Central memory CD4-positive, alpha-beta T cell (primary cell): ENCODE measurements around the gene RBMS1.

Experiments used
- DNase-seq: peaks from one replicate; pipeline ENCODE4 v3.0.0; 2022

The RBMS1 gene

GRCh38 chr2:160431441-160431840, 62.2 kb downstream of the RBMS1 start:
- no peak for DNase-seq

GRCh38 chr2:160430001-160430344, 63.6 kb downstream of the RBMS1 start:
- no peak for DNase-seq

GRCh38 chr2:160429248-160430000, 64.2 kb downstream of the RBMS1 start:
- DNase-seq, result peak; percentile 61

DNA sequence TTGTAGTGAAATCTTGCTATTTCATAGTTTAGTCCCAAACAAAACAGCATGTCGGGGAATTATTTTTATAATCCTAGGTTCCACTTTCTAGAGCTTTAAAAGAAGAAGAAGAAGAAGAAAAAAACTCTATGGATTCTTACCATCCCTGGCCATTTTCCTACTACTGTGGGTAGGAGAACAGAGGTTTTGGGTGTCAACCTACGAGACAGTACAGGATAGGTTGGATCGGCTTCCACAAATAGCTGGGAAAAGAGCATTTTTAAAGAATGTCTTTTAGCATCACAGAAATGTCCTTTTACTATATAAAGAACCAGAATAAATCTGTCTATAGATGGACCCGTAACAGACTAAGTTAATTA, 65.2 kb downstream of the RBMS1 start:
- no peak for DNase-seq

DNA sequence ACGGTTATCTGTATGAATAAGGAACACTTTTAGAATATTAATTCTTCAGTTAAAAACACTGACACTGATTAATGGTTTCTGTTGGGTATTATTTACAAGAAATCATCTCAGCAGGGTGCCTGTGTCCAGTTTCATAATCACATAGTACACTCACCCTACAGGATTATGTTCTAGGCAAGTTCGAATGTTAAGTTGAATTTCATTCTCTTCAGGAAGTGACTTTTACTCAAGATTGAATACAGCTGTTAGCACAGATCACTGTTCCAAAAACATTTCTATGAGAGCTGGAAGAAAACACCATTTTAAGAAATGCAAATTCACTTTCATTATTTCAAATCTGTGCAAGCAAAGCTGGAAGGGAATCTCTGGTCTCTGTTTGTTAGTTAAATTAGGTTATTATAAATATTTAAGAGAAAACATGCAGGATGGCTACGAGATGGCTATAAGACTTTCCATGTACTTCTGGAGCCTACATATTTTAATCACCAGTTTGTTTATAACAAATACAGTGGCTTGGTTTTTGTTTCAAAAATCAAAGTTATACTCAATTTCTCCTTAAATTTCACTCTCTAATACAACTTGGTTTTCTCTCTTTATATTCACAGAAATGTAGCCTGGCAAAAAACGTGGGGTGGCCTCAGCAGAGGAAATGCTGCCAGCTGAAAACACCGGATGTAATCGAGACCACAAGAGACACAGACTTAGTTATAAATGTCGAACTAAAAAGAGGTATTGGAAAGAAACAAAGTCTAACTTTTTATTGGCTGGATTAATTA, 65.8 kb downstream of the RBMS1 start:
- DNase-seq, result peak; percentile 69

GRCh38 chr2:160426604-160427003, 67.0 kb downstream of the RBMS1 start:
- no peak for DNase-seq

DNA sequence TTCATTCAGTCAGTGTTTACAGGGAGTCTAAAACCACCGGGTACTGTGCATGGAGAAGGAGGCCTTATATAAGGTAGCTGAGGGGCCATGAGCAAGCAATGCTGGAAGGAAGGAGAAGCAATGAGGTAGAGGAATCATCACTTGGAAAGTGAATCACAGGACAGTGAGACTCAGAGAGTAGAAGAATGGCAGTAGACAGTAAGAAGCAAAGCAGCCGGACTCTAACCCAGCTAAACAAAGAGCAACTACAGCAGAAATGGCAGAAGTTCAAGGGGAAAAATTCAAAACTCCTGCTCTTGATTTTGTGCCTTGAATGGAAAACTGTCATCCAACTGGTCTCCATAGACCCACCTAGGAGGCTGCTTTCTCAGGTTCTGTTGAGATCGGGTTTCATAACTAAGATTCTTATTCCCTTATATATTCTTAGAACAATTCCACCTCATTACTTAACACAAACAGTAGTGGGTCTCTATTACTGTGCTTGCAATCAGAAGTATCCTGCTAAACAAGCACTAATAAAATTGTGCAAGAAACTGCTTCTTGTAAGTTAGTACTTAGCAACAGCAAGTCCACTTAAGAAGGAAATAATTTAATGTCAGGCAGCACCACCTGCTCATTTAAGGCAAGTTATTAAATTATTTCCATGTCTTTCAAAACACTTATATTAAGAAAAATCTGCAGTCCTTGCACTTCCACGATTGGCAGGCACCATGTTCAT, 68.0 kb downstream of the RBMS1 start:
- no peak for DNase-seq

DNA sequence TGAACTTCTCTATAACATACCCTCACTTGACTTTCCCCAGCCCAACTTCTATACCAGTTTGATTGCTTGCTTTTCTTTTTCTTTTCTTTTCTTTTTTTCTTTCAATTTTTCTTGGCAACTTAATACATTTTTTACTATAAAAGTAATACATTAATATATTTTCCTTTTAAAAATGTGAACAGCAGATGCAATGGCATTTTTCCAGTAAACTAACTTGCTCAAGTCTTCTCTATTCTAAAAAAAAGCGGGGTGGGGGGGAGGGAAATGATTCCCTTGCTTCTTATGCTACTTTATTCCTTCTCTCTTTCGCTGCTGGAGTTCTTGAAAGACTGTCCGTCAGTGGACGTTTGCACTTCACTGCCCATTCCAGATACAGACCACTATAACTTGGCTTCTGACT, 70.5 kb downstream of the RBMS1 start:
- no peak for DNase-seq

DNA sequence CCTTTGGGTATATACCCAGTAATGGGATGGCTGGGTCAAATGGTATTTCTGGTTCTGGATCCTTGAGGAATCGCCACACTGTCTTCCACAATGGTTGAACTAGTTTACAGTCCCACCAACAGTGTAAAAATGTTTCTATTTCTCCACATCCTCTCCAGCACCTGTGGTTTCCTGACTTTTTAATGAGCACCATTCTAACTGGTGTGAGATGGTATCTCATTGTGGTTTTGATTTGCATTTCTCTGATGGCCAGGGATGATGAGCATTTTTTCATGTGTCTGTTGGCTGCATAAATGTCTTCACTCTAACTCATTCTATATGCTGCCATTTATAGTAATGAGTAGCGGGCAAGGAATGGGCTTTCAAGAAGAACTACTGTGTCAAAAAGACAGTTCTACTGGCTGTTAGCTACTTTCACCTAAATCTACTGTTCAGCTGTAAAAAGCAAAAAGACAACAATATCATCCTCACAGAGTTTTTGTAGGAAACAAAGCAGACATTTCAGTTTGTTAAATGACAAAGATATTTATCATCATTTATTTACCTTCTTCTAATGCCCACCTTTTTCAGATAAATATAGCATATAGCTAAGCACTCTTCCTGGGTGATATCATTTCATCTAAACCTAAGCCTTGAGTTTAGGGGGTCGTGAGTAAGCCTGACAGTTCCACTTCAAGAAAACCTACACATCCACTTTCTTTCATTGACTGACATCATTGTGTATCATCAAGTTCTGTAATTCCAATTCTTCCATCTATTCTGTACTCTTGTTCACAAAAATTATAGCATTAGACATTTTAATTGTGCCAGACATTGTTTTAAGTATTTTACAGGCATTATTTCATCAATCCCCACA, 71.7 kb downstream of the RBMS1 start:
- peak; percentile 69 for DNase-seq

DNA sequence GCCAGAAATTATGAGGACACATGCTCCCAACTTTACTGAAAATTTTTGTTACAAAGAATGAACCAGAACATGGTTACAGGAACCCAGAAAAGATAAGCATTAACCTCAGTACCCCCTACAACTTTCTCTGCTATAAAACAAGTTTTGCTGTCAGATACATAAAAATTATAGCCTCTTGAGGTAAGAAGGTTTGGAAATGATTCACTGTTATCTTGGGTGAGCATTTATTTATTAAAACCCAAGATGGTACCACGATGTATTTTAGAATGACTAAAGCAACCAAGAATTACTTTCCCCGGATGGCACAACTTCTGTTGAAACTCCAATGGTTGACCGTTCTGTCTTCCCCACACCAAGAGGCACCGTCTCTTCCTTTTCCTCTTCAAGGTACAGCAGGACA, 72.9 kb downstream of the RBMS1 start:
- DNase-seq, result no peak

GRCh38 chr2:160419776-160420505, 73.7 kb downstream of the RBMS1 start:
- DNase-seq, result no peak

- no peak for DNase-seq
Measured at GRCh38 chr2:160418853-160419252, 74.8 kb downstream of the RBMS1 start.

- DNase-seq, result no peak
Measured at GRCh38 chr2:160418398-160418765, 75.2 kb downstream of the RBMS1 start.

DNA sequence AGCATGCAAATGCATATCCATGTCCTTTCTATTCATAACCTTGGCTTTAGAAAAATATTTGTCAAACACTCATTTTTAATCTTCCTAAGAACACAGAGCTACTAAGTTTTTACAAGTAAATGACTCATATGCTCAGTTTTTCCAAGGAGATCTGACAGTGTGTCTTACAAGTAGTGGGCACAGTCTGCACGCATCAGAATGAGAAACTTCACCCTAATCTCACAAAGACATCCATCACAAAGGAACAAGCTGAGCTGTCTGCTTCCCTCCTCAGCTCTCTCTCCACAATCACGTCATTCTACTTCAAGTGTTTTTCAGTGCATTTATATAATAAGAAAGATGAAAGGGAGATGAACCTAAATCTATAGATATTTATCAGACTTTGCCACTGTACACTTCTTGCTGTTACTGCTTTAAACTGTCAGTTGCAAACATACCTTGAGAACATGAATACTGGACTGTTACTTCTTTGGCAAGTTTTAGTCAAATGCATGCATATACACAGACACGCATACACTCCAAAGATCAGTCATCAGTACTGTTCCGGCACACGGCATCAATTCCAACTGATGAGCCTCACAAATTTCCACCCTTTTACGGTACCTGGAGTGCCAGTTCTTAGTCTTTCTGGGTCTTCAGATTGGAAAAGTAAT, 75.7 kb downstream of the RBMS1 start:
- peak; percentile 28 for DNase-seq

- DNase-seq, result no peak
Measured at GRCh38 chr2:160415991-160416390, 77.6 kb downstream of the RBMS1 start.

DNA sequence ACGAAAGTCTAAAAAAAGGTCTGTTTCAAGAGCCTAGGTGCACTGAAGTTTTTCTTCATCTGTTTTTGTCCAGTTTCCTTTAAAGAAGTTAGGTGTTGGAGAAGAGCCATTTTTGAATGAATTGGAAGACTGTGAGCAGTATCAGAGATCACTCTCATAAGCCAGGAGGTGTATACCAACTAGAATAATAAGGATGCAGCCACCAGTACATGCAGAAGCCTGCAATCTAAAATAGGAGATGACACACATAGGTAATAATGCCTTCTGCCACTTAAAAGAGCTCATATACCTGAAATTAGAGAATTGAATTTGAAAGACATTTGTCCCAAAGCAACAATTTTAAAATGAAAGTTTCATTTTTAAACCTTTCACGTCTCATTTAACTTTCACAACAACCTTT, 81.7 kb downstream of the RBMS1 start:
- no peak for DNase-seq

DNA sequence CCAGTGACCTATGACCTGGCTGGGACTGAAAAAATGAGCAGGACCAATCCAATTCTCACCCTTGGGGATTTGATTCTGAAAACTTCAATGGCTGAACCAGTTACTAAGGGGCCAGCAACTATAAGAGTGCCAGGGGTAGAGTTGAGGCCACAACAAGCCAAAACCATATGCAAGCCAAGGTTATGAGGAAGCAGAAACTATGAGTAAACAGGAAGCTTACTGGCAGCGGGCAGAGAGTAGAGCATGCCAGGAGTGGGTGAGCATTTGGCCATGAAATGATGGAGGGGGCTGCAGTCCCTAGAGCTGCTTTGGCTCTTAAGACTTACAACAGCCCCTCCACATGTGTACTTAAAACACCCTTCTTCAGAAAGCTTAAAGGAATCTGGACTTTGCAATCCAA, 82.4 kb downstream of the RBMS1 start:
- DNase-seq, result no peak

GRCh38 chr2:160409480-160409879, 84.1 kb downstream of the RBMS1 start:
- no peak for DNase-seq

GRCh38 chr2:160408959-160409291, 84.7 kb downstream of the RBMS1 start:
- DNase-seq, result no peak

DNA sequence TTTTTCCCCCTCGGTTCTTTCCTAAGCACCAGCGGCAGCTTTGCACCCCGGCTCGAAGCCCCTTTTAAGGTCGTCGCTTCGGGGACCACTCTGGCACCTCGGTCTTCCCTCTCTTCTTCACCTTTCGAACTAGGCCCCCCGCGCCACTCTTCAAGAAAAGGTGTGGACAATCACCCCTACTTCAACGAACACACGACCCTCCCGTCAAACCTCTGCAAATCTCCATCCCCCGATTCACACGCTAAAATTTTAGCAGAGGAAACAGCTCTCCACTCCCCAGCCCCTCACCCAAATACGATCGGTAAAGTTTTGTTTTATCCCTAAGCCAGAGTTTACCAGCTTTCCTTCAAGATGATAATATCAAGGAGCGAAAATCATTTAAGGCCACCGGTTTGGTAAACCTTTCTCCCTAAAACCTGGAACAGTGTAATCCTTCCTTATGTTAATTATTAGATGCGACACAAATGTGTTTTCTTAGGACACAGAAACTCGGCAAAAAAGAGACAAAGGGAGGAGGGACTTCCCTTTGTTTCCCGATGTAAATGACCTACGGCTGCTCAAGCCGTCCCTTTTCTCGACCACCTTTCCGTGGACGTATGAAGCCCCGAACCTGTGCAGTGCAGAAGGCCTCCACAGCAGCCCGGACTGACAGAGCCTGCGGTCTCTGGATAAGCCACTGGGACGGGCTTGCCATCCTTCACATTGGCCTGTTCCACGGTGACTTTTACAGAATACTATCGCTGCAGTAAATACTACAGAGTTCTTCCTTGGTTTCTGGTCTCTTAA, 85.2 kb downstream of the RBMS1 start:
- DNase-seq, result no peak
